CD8-positive, alpha-beta memory T cell (primary cell): Measurements from ENCODE around the gene SIGLEC14. TPM values are rescaled to one million over a fixed set of nuclear protein-coding genes. Genes with fewer than 3 reads are reported as not detected.

Source experiments
- CTCF ChIA-PET: fragments of 350-600 bp; sonication (Branson Sonifier 250); formaldehyde crosslinking; loops from one replicate; lab custom pipeline; 2021; ENCODE audit warnings: antibody characterized with exemption; lab: Charles Lee
- POLR2A ChIA-PET: fragments of 350-600 bp; sonication (Branson Sonifier 250); formaldehyde crosslinking; loops from one replicate; lab custom pipeline; 2021; ENCODE audit warnings: antibody characterized with exemption; lab: Charles Lee
- DNase-seq, 5 donors: peaks; one replicate each; pipeline versions ENCODE4 v3.0.0 to v3.0.0-alpha.2; 2020 to 2022; ENCODE audit warnings: mixed read lengths in 1 of 5
- H3K27ac ChIP-seq: one replicate; pipeline ENCODE4 v1.7.0; 2013; ENCODE audit warnings: low read depth, mild to moderate bottlenecking, low read length, moderate library complexity
- H3K27me3 ChIP-seq: 2 replicates; pipeline ENCODE4 v1.7.0; 2013; ENCODE audit warnings: low read length, mild to moderate bottlenecking; ENCODE audit not compliant: insufficient read depth, poor library complexity, severe bottlenecking
- H3K36me3 ChIP-seq: 2 replicates; pipeline ENCODE4 v1.7.0; 2013; ENCODE audit warnings: mild to moderate bottlenecking, low read length, moderate library complexity; ENCODE audit not compliant: insufficient read depth
- H3K4me1 ChIP-seq: 2 replicates; pipeline ENCODE4 v1.7.0; 2013; ENCODE audit warnings: mild to moderate bottlenecking, low read length, moderate library complexity; ENCODE audit not compliant: insufficient read depth
- H3K4me3 ChIP-seq: 2 replicates; pipeline ENCODE4 v1.7.0; 2013; ENCODE audit warnings: mild to moderate bottlenecking, low read length
- H3K9me3 ChIP-seq: 2 replicates; pipeline ENCODE4 v1.7.0; 2013; ENCODE audit warnings: mild to moderate bottlenecking, low read length
- H3K27ac Mint-ChIP-seq, 8 donors: one replicate each; pipeline ENCODE4 v1.8.0; 2020 to 2021; ENCODE audit warnings: mixed read lengths in 8 of 8, mild to moderate bottlenecking in 6 of 8, inconsistent platforms in 3 of 8, moderate library complexity in 3 of 8
- H3K27me3 Mint-ChIP-seq, 2 donors: one replicate each; pipeline ENCODE4 v1.8.0; 2020 to 2021; ENCODE audit warnings: mixed read lengths in 2 of 2, mild to moderate bottlenecking in 1 of 2, moderate library complexity in 1 of 2
- H3K36me3 Mint-ChIP-seq, 3 donors: one replicate each; pipeline ENCODE4 v1.8.0; 2020 to 2021; ENCODE audit warnings: mixed read lengths in 3 of 3, inconsistent platforms in 1 of 3, mild to moderate bottlenecking in 1 of 3
- H3K4me1 Mint-ChIP-seq, 3 donors: one replicate each; pipeline ENCODE4 v1.8.0; 2020 to 2021; ENCODE audit warnings: mixed read lengths in 3 of 3, inconsistent platforms in 1 of 3, mild to moderate bottlenecking in 1 of 3
- H3K4me3 Mint-ChIP-seq, 7 donors: one replicate each; pipeline ENCODE4 v1.8.0; 2020 to 2021; ENCODE audit warnings: mixed read lengths in 7 of 7, mild to moderate bottlenecking in 6 of 7, moderate library complexity in 4 of 7, inconsistent platforms in 2 of 7
- H3K9me3 Mint-ChIP-seq, 5 donors: one replicate each; pipeline ENCODE4 v1.8.0; 2020 to 2022; ENCODE audit warnings: mixed read lengths in 5 of 5, mild to moderate bottlenecking in 3 of 5, moderate library complexity in 2 of 5, inconsistent platforms in 1 of 5
- polyA plus RNA-seq: library from polyadenylated mRNA; unstranded; fragments of 300-500 nt; fragmentation: Illumina TruSeq; gene quantifications from one replicate; pipeline ENCODE4 v1.2.3, GENCODE V29; 2021
- total RNA-seq, 2 experiments: library from RNA; stranded (reverse); gene quantifications; one replicate each; pipeline ENCODE4 v1.2.3, GENCODE V29; 2021

Gene SIGLEC14
- total and polyA plus RNA-seq, 3 experiments from 2014 or later, result 0.33 to 0.35 TPM; not detected in 1

GRCh38 chr19:51594774-51595109 is 51.9 kb downstream of the SIGLEC14 start:
- H3K9me3 ChIP-seq, result no peaks in the 10 kb centered on the region
- H3K4me3 Mint-ChIP-seq, result peak overlapping the region; percentile 92 to 98 (median 93)
- DNase-seq, result no peak
- CTCF ChIA-PET, result no interaction called here
- no peaks in the 10 kb centered on the region for H3K27me3 ChIP-seq
- H3K27ac Mint-ChIP-seq, result peak overlapping the region in 7 of 8 donors; percentile 59 to 96 (median 83)
- H3K36me3 ChIP-seq, result no peaks in the 10 kb centered on the region
- no peak overlapping the region for H3K27ac ChIP-seq
- peaks cover 21 to 28% (median 26%) of the 10 kb centered on the region in 3 donors for H3K4me1 Mint-ChIP-seq
- H3K27me3 Mint-ChIP-seq, result peaks cover 10 to 20% of the 10 kb centered on the region in 2 donors
- H3K4me1 ChIP-seq, result peaks cover 15% of the 10 kb centered on the region
- peaks cover 0 to 10% (median under 1%) of the 10 kb centered on the region in 5 donors for H3K9me3 Mint-ChIP-seq
- H3K36me3 Mint-ChIP-seq, result peaks cover 0 to 18% (median 3%) of the 10 kb centered on the region in 3 donors
- POLR2A ChIA-PET, result interaction anchor here (0.9 kb wide), 1 partner anchor 24 kb away, joined by 3 read pairs; the partner anchor contains the start of gene ZNF175
- H3K4me3 ChIP-seq, result peak overlapping the region; percentile 94

DNA sequence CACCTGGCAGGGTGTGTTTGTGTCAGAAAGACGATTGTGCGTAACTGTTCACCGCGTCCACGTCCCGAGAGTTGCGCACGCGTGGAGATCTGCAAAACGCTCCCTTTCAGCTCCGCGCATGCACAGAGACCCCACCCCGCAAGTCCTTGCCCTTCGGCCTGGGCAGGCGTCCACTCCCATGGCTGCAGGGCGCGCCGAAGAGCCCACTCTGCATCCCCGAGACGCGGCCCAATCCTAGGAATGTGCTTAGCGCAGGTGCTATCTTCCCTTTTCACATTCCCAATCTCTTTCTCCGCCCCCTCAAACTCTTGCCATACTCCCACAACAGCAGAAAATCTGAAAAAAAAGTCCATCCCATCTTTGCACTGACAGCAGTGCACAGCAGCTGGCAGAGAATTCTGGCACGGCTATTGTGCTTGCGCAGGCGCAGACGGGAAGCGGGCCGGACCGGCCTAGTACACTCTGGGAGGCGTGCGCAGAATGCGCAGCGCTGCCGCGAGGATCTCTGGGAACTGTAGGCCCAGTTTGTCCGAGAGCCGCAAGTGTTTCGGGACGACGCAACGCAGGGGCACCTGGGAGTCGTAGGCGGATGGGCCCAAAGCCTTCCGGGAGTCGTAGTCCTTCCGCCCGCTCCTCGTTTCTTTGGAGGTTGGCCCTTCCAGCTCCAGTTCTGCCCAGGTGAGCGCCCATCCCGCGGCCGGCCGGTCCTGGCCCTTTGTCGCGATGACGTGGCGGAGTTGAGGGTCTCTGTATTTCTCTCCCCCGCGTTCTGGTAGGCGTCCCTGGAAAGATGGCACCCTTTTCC is 52.5 kb downstream of the SIGLEC14 start:
- POLR2A ChIA-PET, result interaction anchor here (0.9 kb wide), 1 partner anchor 23 kb away, joined by 3 read pairs; the partner anchor contains the start of gene ZNF175
- Histone ChIP-seq H3K4me1 (peaks cover 15% of the 10 kb centered on the region), H3K9me3 (no peaks in the 10 kb centered on the region), H3K27me3 (no peaks in the 10 kb centered on the region), H3K4me3 (peak overlapping the region; percentile 94), H3K27ac (peak overlapping the region; percentile 21), H3K36me3 (no peaks in the 10 kb centered on the region)
- CTCF ChIA-PET, result no interaction called here
- H3K36me3 Mint-ChIP-seq, result peaks cover 0 to 23% (median 3%) of the 10 kb centered on the region in 3 donors
- peaks cover 0 to 15% (median 6%) of the 10 kb centered on the region in 5 donors for H3K9me3 Mint-ChIP-seq
- DNase-seq, result peak; percentile 91 to 97 (median 92)
- H3K4me1 Mint-ChIP-seq, result peaks cover 21 to 28% (median 26%) of the 10 kb centered on the region in 3 donors
- peak overlapping the region; percentile 92 to 98 (median 93) for H3K4me3 Mint-ChIP-seq
- H3K27ac Mint-ChIP-seq, result peak overlapping the region; percentile 47 to 96 (median 83)
- H3K27me3 Mint-ChIP-seq, result peaks cover 10 to 18% of the 10 kb centered on the region in 2 donors

- Histone ChIP-seq H3K27me3 (no peaks in the 10 kb centered on the region), H3K9me3 (peaks cover 3% of the 10 kb centered on the region), H3K27ac (no peak overlapping the region), H3K36me3 (no peaks in the 10 kb centered on the region), H3K4me3 (peak overlapping the region; percentile 94), H3K4me1 (peaks cover 15% of the 10 kb centered on the region)
- POLR2A ChIA-PET, result no interaction called here
- Mint-ChIP-seq H3K9me3 (peaks cover 5 to 18% (median 13%) of the 10 kb centered on the region in 5 donors), H3K4me1 (peaks cover 21 to 28% (median 26%) of the 10 kb centered on the region in 3 donors), H3K4me3 (peak overlapping the region; percentile 92 to 98 (median 93)), H3K27me3 (peaks cover 9 to 18% of the 10 kb centered on the region in 2 donors), H3K27ac (peak overlapping the region in 4 of 8 donors; percentile 59 to 96 (median 88)), H3K36me3 (peaks cover 0 to 27% (median 3%) of the 10 kb centered on the region in 3 donors)
- CTCF ChIA-PET, result no interaction called here
- DNase-seq, result no peak
Measured at GRCh38 chr19:51593138-51593890, 53.3 kb downstream of the SIGLEC14 start.

Other genes starting within 250 kb of the SIGLEC14 start
- gene SIGLEC10, start 229.2 kb downstream of the SIGLEC14 start, total RNA-seq, result 1 to 10 TPM; 2.4 to 2.9 TPM
- gene SIGLEC10, start 229.2 kb downstream of the SIGLEC14 start, polyA plus RNA-seq, result 1.1 TPM
- not detected for gene SIGLEC8, start 188.4 kb downstream of the SIGLEC14 start, total RNA-seq
- not detected for gene SIGLEC8, start 188.4 kb downstream of the SIGLEC14 start, polyA plus RNA-seq
- gene CEACAM18, start 168.3 kb downstream of the SIGLEC14 start, total RNA-seq, result not detected
- gene CEACAM18, start 168.3 kb downstream of the SIGLEC14 start, polyA plus RNA-seq, result not detected
- 1 to 10 TPM in 1 of 2 experiments, under 1 TPM in 1; 0.60 to 1.0 TPM for gene SIGLEC12, start 145.0 kb downstream of the SIGLEC14 start, total RNA-seq
- gene SIGLEC12, start 145.0 kb downstream of the SIGLEC14 start, polyA plus RNA-seq, result 0.31 TPM
- gene SIGLEC6, start 115.2 kb downstream of the SIGLEC14 start, total RNA-seq, result not detected
- gene SIGLEC6, start 115.2 kb downstream of the SIGLEC14 start, polyA plus RNA-seq, result not detected
- gene ZNF175, start 75.5 kb downstream of the SIGLEC14 start, total RNA-seq, result 10 to 100 TPM in 1 of 2 experiments, 1 to 10 TPM in 1; 10.0 to 11.6 TPM
- gene ZNF175, start 75.5 kb downstream of the SIGLEC14 start, polyA plus RNA-seq, result 3.2 TPM
- gene SIGLEC5, start 16.4 kb downstream of the SIGLEC14 start, total RNA-seq, result under 1 TPM in 1 of 2 experiments, not detected in 1; 0.13 TPM
- not detected for gene SIGLEC5, start 16.4 kb downstream of the SIGLEC14 start, polyA plus RNA-seq
- gene SPACA6, start 46.5 kb upstream of the SIGLEC14 start, total RNA-seq, result 1 to 10 TPM; 3.1 to 3.3 TPM
- 2.2 TPM for gene SPACA6, start 46.5 kb upstream of the SIGLEC14 start, polyA plus RNA-seq
- not detected for gene HAS1, start 77.2 kb upstream of the SIGLEC14 start, total RNA-seq
- gene HAS1, start 77.2 kb upstream of the SIGLEC14 start, polyA plus RNA-seq, result not detected
- gene FPR1, start 105.1 kb upstream of the SIGLEC14 start, total RNA-seq, result not detected
- not detected for gene FPR1, start 105.1 kb upstream of the SIGLEC14 start, polyA plus RNA-seq
- gene FPR2, start 114.4 kb upstream of the SIGLEC14 start, total RNA-seq, result not detected
- gene FPR2, start 114.4 kb upstream of the SIGLEC14 start, polyA plus RNA-seq, result not detected
- 1 to 10 TPM; 1.1 to 1.3 TPM for gene FPR3, start 148.3 kb upstream of the SIGLEC14 start, total RNA-seq
- not detected for gene FPR3, start 148.3 kb upstream of the SIGLEC14 start, polyA plus RNA-seq
- 1 to 10 TPM; 4.6 to 4.8 TPM for gene ZNF577, start 241.1 kb upstream of the SIGLEC14 start, total RNA-seq
- 5.2 TPM for gene ZNF577, start 241.1 kb upstream of the SIGLEC14 start, polyA plus RNA-seq